PFSK-1 (cell line): ENCODE results near the gene IRF4.

Experiments
- FOXP2 ChIP-seq: optimal IDR thresholded peaks from 2 replicates; pipeline ENCODE3; 2011; ENCODE audit warnings: borderline replicate concordance, control low read depth, inconsistent platforms; ENCODE audit not compliant: insufficient read depth; ENCODE audit errors: extremely low read length, extremely low read depth
- POLR2AphosphoS5 ChIP-seq: IDR thresholded peaks from 2 replicates; pipeline ENCODE4 v1.6.1; 2012; ENCODE audit warnings: low read depth, mild to moderate bottlenecking, control low read depth, low read length, moderate library complexity
- SIN3A ChIP-seq: IDR thresholded peaks from 2 replicates; pipeline ENCODE4 v1.6.1; 2012; ENCODE audit warnings: mild to moderate bottlenecking, low read length, moderate library complexity, borderline replicate concordance; ENCODE audit not compliant: insufficient read depth
- TAF1 ChIP-seq: IDR thresholded peaks from 2 replicates; pipeline ENCODE4 v1.6.1; 2012; ENCODE audit warnings: low read length, control low read depth, borderline replicate concordance; ENCODE audit not compliant: insufficient read depth
- TF ChIP-seq, protein P1 (sequence below), 2 experiments: IDR thresholded peaks; 2 replicates each; pipeline versions ENCODE4 v1.6.1 to v1.8.0; 2011 to 2012; ENCODE audit warnings: low read depth in 2 of 2, low read length in 2 of 2, control low read depth in 1 of 2, inconsistent platforms in 1 of 2, mild to moderate bottlenecking in 1 of 2, moderate library complexity in 1 of 2; ENCODE audit not compliant: insufficient read depth in 1 of 2

Gene IRF4

DNA sequence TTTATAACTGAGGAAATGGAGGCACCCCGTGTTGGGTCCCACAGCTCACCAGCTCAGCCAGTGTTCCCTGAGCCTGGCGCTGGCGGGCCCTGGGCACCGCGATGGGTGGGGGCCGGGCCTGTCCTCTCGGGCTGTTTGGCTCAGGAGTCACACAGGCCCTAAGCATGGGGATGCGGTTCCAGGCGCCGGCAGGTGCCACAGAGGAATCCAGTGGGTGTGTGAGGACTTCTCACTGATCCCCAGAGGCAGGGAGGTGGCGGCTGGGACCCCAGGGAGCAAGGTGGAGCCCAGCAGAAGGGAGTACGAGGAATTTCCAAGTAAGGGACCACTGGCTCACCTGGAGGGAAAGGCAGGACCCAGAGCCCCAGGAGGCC lies 57.5 kb downstream of the IRF4 start:
- TF ChIP-seq SIN3A (no peak), POLR2AphosphoS5 (no peak), TAF1 (no peak)
- TF ChIP-seq, protein P1, sequence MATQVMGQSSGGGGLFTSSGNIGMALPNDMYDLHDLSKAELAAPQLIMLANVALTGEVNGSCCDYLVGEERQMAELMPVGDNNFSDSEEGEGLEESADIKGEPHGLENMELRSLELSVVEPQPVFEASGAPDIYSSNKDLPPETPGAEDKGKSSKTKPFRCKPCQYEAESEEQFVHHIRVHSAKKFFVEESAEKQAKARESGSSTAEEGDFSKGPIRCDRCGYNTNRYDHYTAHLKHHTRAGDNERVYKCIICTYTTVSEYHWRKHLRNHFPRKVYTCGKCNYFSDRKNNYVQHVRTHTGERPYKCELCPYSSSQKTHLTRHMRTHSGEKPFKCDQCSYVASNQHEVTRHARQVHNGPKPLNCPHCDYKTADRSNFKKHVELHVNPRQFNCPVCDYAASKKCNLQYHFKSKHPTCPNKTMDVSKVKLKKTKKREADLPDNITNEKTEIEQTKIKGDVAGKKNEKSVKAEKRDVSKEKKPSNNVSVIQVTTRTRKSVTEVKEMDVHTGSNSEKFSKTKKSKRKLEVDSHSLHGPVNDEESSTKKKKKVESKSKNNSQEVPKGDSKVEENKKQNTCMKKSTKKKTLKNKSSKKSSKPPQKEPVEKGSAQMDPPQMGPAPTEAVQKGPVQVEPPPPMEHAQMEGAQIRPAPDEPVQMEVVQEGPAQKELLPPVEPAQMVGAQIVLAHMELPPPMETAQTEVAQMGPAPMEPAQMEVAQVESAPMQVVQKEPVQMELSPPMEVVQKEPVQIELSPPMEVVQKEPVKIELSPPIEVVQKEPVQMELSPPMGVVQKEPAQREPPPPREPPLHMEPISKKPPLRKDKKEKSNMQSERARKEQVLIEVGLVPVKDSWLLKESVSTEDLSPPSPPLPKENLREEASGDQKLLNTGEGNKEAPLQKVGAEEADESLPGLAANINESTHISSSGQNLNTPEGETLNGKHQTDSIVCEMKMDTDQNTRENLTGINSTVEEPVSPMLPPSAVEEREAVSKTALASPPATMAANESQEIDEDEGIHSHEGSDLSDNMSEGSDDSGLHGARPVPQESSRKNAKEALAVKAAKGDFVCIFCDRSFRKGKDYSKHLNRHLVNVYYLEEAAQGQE (IDR thresholded peaks at IDR 0.05; ENCODE audit: insufficient read depth in 1 of 2, low read depth in 2 of 2, low read length in 2 of 2): no peak

DNA sequence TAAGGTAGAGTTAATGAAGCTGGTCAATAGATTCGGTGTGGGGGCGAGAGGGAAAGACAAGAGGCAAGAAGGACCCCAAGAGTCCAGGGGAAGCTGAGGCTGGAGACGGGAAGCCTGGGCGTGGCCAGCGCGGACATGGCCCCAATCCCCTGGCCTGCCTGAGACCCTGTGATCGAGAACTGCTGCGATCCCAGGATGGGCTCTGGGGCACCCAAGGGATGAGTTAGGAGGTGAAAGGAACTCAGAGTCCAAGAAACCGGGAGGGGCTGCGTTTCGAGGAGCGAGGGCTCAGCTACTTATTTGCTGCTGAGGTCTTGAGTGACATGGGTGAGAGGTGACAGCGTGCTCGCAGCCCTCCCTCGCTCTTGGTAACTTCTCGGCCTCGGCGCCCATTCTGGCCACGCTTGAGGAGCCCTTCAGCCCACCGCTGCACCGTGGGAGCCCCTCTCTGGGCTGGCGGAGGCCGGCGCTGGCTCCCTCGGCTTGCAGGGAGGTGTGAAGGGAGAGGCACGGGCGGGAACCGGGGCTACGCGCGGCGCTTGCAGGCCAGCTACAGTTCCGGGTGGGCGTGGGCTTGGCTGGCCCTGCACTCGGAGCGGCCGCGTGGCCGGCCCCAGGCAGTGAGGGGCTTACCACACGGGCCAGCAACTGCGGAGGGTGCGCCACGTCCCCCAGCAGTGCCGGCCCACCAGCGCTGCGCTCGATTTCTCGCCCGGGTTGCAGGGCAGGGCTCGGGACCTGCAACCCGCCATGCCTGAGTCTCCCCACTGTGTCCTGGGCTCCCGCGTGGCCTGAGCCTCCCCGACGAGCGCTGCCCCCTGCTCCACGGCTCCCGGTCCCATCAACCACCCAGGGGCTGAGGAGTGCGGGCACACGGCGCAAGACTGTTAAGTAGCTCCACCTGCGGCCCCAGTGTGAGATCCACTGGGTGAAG lies 58.2 kb downstream of the IRF4 start:
- TF ChIP-seq SIN3A: no peak
- TF ChIP-seq, protein P1 (IDR thresholded peaks at IDR 0.05; ENCODE audit: insufficient read depth in 1 of 2, low read depth in 2 of 2, low read length in 2 of 2): no peak
- TF ChIP-seq TAF1: no peak
- TF ChIP-seq POLR2AphosphoS5: no peak
- TF ChIP-seq FOXP2: no peak

DNA sequence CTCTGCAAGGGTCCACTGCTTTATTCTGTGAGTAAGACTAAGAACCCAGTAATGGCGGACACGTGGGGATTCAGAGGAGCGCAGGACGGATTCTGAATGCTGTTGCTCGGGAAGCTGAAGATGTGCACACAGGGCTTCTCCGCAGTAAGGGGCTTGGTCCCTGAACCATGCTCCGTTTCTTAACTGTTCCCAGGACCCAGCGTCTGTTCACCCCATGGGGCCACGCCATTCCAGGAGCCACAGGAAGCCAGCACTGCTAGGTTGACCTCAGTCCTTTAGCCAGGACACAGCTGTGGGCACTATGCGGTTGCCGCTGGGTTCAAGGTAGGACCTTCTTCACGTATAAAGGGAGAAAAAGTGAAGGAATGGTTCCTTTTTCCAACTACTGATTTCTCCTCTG lies 59.8 kb downstream of the IRF4 start:
- TF ChIP-seq FOXP2 (no peak), TAF1 (no peak)
- TF ChIP-seq, protein P1 (IDR thresholded peaks at IDR 0.05; ENCODE audit: insufficient read depth in 1 of 2, low read depth in 2 of 2, low read length in 2 of 2): no peak

DNA sequence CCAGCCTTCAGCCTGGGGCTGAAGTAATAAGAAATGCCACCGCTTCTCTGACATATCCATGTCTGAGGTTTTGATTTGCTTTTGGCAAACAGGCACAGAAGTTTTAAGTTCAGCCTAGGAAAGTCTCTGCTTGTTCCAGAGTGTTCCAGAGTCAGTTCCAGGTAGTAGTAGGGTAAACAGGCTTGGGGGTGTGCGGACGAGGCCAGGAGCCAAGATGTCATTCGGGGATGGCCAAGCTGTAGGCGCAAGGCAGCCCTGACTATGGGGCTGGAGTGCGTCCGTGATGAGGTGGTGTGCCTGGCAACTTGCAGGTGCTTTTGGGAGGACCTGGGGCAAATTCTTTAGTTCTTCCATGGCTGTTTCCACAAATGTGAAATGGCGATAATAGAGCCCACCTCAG lies 60.3 kb downstream of the IRF4 start:
- no peak for TF ChIP-seq POLR2AphosphoS5
- no peak for TF ChIP-seq FOXP2

DNA sequence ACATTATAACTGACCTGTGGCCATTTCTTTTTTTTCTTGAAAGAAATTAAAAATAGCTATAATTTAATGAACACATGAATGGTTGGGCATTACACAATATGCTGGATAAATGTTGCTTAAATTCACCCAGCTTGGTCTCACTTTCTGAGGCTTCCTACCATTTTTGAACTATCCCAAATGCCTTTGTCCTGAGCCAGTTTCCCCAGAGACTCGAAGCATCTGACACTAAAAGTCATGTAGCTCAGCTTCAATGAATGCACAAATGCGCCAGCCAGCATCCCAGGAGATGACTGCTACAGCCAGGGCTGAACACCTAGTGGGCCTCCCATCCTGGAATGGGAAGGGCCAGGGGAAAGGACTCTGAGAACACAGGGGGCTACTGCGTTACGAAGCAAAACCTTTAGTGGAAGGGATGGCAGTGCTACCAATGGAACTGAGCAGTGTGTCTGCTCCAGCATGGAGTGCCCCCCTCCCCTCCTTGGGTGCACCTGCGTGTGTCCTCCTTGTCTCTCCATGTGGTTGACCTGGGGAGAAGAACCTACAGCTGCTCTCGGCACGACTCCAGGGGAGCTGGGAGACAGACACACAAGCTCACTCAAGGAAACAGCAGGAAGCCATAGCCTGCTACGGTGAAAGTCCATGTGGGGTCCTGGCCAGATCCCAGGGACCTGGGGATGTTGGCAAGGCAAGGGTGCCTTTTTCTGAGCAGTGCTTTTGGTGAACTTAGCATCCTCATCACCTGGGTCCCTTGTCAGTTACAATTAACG lies 60.9 kb downstream of the IRF4 start:
- TF ChIP-seq TAF1: no peak
- no peak for TF ChIP-seq SIN3A
- no peak for TF ChIP-seq POLR2AphosphoS5
- TF ChIP-seq, protein P1 (IDR thresholded peaks at IDR 0.05; ENCODE audit: insufficient read depth in 1 of 2, low read depth in 2 of 2, low read length in 2 of 2): no peak
- no peak for TF ChIP-seq FOXP2
